ENCODE data around the gene JMJD8. TPM values are rescaled to one million over a fixed set of nuclear protein-coding genes. Genes with fewer than 3 reads are reported as not detected.

The JMJD8 gene
- total and polyA plus RNA-seq, 9 of the 15 experiments (the other 6 are each of a cell fraction or from before 2014, with no cell fraction given): 1.2 to 50.6 (median 29.3) TPM

DNA sequence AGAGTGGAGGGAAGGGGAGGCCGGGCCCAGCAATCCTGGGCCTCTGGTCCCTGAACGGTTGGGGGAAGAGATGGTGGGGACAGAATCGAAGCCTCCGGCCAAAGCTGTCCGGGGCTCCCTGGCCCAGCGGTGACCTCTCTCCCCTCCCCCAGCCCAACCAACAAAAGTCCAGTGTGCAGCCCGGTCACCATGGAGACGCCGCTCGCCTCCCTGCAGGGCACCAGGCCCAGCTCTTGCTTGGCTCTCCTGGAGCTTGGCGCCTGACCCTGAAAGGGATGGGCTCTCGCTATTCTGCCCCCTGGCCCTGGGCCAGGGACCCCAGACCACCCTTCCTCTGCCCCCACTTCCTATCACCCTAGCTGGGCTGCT is 32.0 kb upstream of the JMJD8 start (continued):
- TF ChIP-seq, protein P1, sequence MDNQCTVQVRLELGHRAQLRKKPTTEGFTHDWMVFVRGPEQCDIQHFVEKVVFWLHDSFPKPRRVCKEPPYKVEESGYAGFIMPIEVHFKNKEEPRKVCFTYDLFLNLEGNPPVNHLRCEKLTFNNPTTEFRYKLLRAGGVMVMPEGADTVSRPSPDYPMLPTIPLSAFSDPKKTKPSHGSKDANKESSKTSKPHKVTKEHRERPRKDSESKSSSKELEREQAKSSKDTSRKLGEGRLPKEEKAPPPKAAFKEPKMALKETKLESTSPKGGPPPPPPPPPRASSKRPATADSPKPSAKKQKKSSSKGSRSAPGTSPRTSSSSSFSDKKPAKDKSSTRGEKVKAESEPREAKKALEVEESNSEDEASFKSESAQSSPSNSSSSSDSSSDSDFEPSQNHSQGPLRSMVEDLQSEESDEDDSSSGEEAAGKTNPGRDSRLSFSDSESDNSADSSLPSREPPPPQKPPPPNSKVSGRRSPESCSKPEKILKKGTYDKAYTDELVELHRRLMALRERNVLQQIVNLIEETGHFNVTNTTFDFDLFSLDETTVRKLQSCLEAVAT (IDR thresholded peaks at IDR 0.05): no peak
- no peak for TF ChIP-seq STAG1 (CRISPR knock-in tag; IDR thresholded peaks at IDR 0.05; ENCODE audit: borderline replicate concordance)
- no peak for TF ChIP-seq ZFP30 (CRISPR knock-in tag; IDR thresholded peaks at IDR 0.05; ENCODE audit: borderline replicate concordance)
- TF ChIP-seq ETV6 (IDR thresholded peaks at IDR 0.05; ENCODE audit: borderline replicate concordance in 1 of 2, low read depth in 2 of 2, low read length in 1 of 2): no peak
- TF ChIP-seq ETV6 (CRISPR knock-in tag; IDR thresholded peaks at IDR 0.05; ENCODE audit: borderline replicate concordance): no peak
- TF ChIP-seq PTTG1 (tag; IDR thresholded peaks at IDR 0.05; ENCODE audit: low read depth): no peak
- TF ChIP-seq POLR2AphosphoS2 (IDR thresholded peaks at IDR 0.05; ENCODE audit: low read length): no peak
- TF ChIP-seq, protein P2, sequence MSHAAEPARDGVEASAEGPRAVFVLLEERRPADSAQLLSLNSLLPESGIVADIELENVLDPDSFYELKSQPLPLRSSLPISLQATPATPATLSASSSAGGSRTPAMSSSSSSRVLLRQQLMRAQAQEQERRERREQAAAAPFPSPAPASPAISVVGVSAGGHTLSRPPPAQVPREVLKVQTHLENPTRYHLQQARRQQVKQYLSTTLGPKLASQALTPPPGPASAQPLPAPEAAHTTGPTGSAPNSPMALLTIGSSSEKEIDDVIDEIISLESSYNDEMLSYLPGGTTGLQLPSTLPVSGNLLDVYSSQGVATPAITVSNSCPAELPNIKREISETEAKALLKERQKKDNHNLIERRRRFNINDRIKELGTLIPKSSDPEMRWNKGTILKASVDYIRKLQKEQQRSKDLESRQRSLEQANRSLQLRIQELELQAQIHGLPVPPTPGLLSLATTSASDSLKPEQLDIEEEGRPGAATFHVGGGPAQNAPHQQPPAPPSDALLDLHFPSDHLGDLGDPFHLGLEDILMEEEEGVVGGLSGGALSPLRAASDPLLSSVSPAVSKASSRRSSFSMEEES (CRISPR knock-in tag; IDR thresholded peaks at IDR 0.05): no peak
- no peak for TF ChIP-seq TAF7 (tag; IDR thresholded peaks at IDR 0.05)
- TF ChIP-seq CBFA2T3 (IDR thresholded peaks at IDR 0.05): no peak
- TF ChIP-seq, protein P3, sequence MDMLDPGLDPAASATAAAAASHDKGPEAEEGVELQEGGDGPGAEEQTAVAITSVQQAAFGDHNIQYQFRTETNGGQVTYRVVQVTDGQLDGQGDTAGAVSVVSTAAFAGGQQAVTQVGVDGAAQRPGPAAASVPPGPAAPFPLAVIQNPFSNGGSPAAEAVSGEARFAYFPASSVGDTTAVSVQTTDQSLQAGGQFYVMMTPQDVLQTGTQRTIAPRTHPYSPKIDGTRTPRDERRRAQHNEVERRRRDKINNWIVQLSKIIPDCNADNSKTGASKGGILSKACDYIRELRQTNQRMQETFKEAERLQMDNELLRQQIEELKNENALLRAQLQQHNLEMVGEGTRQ (CRISPR knock-in tag; IDR thresholded peaks at IDR 0.05): no peak
- TF ChIP-seq, protein P4, sequence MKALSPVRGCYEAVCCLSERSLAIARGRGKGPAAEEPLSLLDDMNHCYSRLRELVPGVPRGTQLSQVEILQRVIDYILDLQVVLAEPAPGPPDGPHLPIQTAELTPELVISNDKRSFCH (CRISPR knock-in tag; IDR thresholded peaks at IDR 0.05): no peak
- TF ChIP-seq, protein P4 (tag; IDR thresholded peaks at IDR 0.05): no peak
- TF ChIP-seq, protein P5, sequence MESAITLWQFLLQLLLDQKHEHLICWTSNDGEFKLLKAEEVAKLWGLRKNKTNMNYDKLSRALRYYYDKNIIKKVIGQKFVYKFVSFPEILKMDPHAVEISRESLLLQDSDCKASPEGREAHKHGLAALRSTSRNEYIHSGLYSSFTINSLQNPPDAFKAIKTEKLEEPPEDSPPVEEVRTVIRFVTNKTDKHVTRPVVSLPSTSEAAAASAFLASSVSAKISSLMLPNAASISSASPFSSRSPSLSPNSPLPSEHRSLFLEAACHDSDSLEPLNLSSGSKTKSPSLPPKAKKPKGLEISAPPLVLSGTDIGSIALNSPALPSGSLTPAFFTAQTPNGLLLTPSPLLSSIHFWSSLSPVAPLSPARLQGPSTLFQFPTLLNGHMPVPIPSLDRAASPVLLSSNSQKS (CRISPR knock-in tag; IDR thresholded peaks at IDR 0.05): no peak
- TF ChIP-seq NFIC (IDR thresholded peaks at IDR 0.05): peak; percentile 73
- TF ChIP-seq YY1 (IDR thresholded peaks at IDR 0.05; ENCODE audit: borderline replicate concordance in 1 of 3, control insufficient read depth in 1 of 3, extremely low read depth in 1 of 3, insufficient read depth in 3 of 3, insufficient read length in 1 of 3, insufficient replicate concordance in 2 of 3, low read depth in 1 of 3, low read length in 2 of 3): peak in 1 of 3 experiments; percentile 7
- TF ChIP-seq MEF2A (IDR thresholded peaks at IDR 0.05; ENCODE audit: control insufficient read depth, low read depth, low read length): no peak
- no peak for TF ChIP-seq PRPF4 (IDR thresholded peaks at IDR 0.05; ENCODE audit: insufficient read depth, low read depth, low read length, poor library complexity, severe bottlenecking)
- TF ChIP-seq ZNF77 (CRISPR knock-in tag; IDR thresholded peaks at IDR 0.05): no peak
- TF ChIP-seq SIRT6 (IDR thresholded peaks at IDR 0.05; ENCODE audit: low read depth, low read length): no peak
- 0 out of 2 replicates have a peak, but pooled peaks have one; percentile 4 for TF ChIP-seq RBFOX2 (IDR thresholded peaks at IDR 0.05; ENCODE audit: low read depth, low read length)
- TF ChIP-seq GABPA (tag; conservative IDR thresholded peaks at IDR 0.05; ENCODE audit: low read depth): no peak
- no peak for TF ChIP-seq ZNF324 (CRISPR knock-in tag; IDR thresholded peaks at IDR 0.05)
- TF ChIP-seq HOXB6 (CRISPR knock-in tag; IDR thresholded peaks at IDR 0.05; ENCODE audit: borderline replicate concordance): no peak

All from K562 (cell line).